Measurements from ENCODE around the gene PVR.
"Not testable (repeated sequence)": the region's sequence is repeated elsewhere in the genome, so short reads cannot be mapped to it uniquely, and the experiment has no call there.

PVR gene

DNA sequence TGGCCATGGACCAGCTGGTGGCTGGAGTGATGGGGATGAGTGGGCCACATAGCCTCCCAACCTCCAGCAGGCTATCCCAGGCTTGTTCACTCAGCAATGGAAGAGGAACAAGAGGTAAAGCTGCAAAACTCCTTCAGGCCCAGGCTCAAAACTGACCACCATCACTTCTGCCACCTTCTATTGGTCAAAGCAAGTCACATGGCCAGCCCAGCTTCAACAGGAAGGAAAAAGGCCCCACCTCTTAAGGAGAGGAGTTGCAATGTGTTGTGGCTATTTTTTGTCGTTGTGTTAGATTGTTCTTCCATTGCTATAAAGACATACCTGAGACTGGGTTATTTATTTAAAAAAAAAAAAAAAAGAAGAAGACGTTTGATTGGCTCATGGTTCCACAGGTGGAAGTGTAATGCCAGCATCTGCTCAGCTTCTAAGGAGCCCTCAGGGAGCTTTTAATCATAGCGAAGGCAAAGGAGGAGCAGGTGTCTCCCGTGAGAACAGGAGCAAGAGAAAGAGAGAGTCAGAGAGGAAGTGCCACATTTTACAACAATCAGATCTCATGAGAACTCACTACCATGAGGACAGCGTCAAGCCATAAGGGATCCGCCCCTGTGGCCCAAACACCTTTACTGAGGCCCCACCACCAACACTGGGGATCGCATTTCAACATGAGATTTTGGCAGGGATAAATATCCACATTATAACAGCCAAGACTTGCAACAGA is 24.9 kb upstream of the PVR start:
- no peak overlapping the region for H3K4me3 ChIP-seq (ENCODE audit: low read depth, low read length)
- no peaks in the 10 kb centered on the region for H3K4me1 ChIP-seq (ENCODE audit: control insufficient read depth, insufficient read depth, low read length)
- H3K27me3 ChIP-seq (ENCODE audit: control insufficient read depth, insufficient read depth, low read length), result no peaks in the 10 kb centered on the region
- no peak overlapping the region for H3K9ac ChIP-seq (ENCODE audit: low read depth, low read length)
- H3K36me3 ChIP-seq (ENCODE audit: control insufficient read depth, insufficient read depth, low read length), result no peaks in the 10 kb centered on the region
- H3K9me3 ChIP-seq (ENCODE audit: control insufficient read depth, insufficient read depth, low read length), result no peaks in the 10 kb centered on the region
- no peak overlapping the region for H3K27ac ChIP-seq (ENCODE audit: low read depth, low read length)

DNA sequence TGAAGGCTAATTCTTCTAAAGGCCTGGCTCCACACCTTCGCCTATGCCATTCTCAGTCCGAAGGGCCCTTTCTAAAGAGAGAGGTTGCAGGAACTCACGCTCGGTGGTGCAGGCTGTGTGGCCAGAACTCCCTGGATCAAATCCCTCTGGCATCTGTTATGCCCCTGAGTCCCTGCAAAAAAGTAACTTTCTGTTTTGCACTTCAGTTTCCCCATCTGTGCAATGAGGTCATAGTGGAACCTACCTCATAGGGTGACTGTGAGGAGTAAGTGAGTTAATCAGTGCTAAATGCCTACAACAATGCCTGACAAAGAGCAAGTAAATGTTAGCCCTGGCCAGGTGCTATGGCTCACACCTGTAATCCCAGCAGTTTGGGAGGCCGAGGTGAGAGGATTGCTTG is 23.0 kb upstream of the PVR start:
- H3K9me3 ChIP-seq (ENCODE audit: control insufficient read depth, insufficient read depth, low read length), result no peaks in the 10 kb centered on the region
- H3K36me3 ChIP-seq (ENCODE audit: control insufficient read depth, insufficient read depth, low read length), result no peaks in the 10 kb centered on the region
- no peaks in the 10 kb centered on the region for H3K4me1 ChIP-seq (ENCODE audit: control insufficient read depth, insufficient read depth, low read length)
- no peak overlapping the region for H3K9ac ChIP-seq (ENCODE audit: low read depth, low read length)
- H3K27ac ChIP-seq (ENCODE audit: low read depth, low read length), result no peak overlapping the region
- H3K27me3 ChIP-seq (ENCODE audit: control insufficient read depth, insufficient read depth, low read length), result no peaks in the 10 kb centered on the region
- H3K4me3 ChIP-seq (ENCODE audit: low read depth, low read length), result no peak overlapping the region

DNA sequence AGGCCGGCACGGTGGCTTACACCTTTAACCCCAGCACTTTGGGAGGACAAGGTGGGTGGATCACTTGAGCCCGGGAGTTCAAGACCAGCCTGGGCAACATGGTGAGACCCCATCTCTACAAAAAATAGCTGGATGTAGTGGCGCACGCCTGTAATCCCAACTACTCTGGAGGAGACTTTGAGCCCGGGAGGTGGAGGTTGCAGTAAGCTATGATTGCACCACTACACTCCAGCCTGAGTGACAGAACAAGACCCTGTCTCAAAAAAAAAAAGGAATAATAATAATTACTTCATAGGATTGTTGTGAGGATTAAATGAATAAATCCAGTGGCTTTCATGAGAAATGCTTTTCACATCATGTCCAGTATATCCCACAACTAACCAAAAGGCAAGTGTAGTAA is 22.3 kb upstream of the PVR start:
- no peak overlapping the region for H3K27ac ChIP-seq (ENCODE audit: low read depth, low read length)
- no peak overlapping the region for H3K9ac ChIP-seq (ENCODE audit: low read depth, low read length)
- H3K4me1 ChIP-seq (ENCODE audit: control insufficient read depth, insufficient read depth, low read length), result no peaks in the 10 kb centered on the region
- no peaks in the 10 kb centered on the region for H3K27me3 ChIP-seq (ENCODE audit: control insufficient read depth, insufficient read depth, low read length)
- no peaks in the 10 kb centered on the region for H3K9me3 ChIP-seq (ENCODE audit: control insufficient read depth, insufficient read depth, low read length)
- no peaks in the 10 kb centered on the region for H3K36me3 ChIP-seq (ENCODE audit: control insufficient read depth, insufficient read depth, low read length)
- H3K4me3 ChIP-seq (ENCODE audit: low read depth, low read length), result no peak overlapping the region

DNA sequence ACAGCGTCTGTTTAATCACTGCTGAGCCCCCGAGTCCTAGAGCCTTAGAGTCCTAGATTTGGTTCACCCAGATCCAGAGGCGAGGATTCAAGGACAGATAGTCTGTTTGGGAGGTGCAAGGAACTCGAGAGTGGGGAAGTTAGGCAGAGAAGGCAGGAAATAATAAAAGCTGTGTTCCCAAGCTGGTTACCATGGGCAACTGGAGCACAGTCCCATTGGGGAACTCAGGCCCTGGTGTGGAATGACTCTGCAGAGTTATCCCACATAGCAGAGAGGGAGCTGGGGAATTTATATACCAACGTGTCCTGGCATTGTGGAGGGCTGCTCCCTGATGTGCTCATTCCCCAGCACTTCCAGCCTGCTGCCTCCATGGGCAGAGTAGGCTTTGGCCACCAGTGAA is 20.6 kb upstream of the PVR start:
- Histone ChIP-seq H3K4me3 (ENCODE audit: low read depth, low read length) (no peak overlapping the region), H3K36me3 (ENCODE audit: control insufficient read depth, insufficient read depth, low read length) (no peaks in the 10 kb centered on the region), H3K9ac (ENCODE audit: low read depth, low read length) (no peak overlapping the region), H3K27me3 (ENCODE audit: control insufficient read depth, insufficient read depth, low read length) (no peaks in the 10 kb centered on the region), H3K27ac (ENCODE audit: low read depth, low read length) (no peak overlapping the region), H3K4me1 (ENCODE audit: control insufficient read depth, insufficient read depth, low read length) (no peaks in the 10 kb centered on the region), H3K9me3 (ENCODE audit: control insufficient read depth, insufficient read depth, low read length) (no peaks in the 10 kb centered on the region)

DNA sequence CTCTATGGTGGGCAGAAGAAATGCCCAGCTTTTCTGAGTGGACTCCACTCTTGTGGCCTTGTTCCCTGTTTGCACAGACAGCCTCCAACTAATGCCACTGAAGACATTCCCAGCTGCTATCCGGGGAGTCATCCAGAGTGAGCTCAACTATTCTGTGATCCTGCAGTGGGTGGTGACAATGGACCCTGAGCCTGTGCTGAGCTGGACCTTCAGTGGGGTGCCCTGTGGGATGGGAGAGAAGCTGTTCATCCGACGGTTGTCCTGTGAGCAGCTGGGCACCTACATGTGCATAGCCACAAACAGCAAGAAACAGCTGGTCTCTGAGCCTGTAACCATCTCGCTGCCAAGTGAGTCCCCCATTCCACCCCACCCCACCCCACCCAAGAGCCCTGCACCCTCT is 20.1 kb upstream of the PVR start:
- H3K4me1 ChIP-seq (ENCODE audit: control insufficient read depth, insufficient read depth, low read length), result no peaks in the 10 kb centered on the region
- H3K36me3 ChIP-seq (ENCODE audit: control insufficient read depth, insufficient read depth, low read length), result no peaks in the 10 kb centered on the region
- H3K9ac ChIP-seq (ENCODE audit: low read depth, low read length), result no peak overlapping the region
- no peak overlapping the region for H3K4me3 ChIP-seq (ENCODE audit: low read depth, low read length)
- H3K27me3 ChIP-seq (ENCODE audit: control insufficient read depth, insufficient read depth, low read length), result no peaks in the 10 kb centered on the region
- no peaks in the 10 kb centered on the region for H3K9me3 ChIP-seq (ENCODE audit: control insufficient read depth, insufficient read depth, low read length)
- H3K27ac ChIP-seq (ENCODE audit: low read depth, low read length), result no peak overlapping the region

DNA sequence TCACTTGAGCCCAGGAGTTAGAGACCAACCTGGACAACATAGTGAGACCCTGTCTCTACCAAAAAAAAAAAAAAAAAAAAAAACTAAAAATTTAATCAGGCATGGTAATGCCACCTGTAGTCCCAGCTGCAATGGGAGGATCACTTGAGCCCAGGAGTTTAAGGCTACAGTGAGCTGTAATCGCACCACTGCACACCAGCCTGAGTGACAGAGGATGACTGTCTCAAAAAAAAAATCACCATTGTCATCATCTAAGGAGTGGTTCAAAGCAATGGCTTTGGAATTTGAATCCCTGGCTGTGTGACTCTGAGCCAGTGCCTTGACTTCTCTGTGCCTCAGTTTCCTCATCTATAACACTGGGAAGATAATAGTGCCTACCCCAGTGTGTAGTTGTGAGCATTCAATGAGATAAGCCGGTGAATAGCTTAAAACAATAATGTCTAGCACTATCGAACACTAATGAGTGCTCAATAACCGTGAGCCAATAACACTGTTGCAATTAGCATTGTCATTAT is 18.8 kb upstream of the PVR start:
- no peak overlapping the region for H3K27ac ChIP-seq (ENCODE audit: low read depth, low read length)
- no peak overlapping the region for H3K9ac ChIP-seq (ENCODE audit: low read depth, low read length)
- H3K4me3 ChIP-seq (ENCODE audit: low read depth, low read length), result no peak overlapping the region
- H3K9me3 ChIP-seq (ENCODE audit: control insufficient read depth, insufficient read depth, low read length), result no peaks in the 10 kb centered on the region
- H3K36me3 ChIP-seq (ENCODE audit: control insufficient read depth, insufficient read depth, low read length), result no peaks in the 10 kb centered on the region
- no peaks in the 10 kb centered on the region for H3K27me3 ChIP-seq (ENCODE audit: control insufficient read depth, insufficient read depth, low read length)
- no peaks in the 10 kb centered on the region for H3K4me1 ChIP-seq (ENCODE audit: control insufficient read depth, insufficient read depth, low read length)

DNA sequence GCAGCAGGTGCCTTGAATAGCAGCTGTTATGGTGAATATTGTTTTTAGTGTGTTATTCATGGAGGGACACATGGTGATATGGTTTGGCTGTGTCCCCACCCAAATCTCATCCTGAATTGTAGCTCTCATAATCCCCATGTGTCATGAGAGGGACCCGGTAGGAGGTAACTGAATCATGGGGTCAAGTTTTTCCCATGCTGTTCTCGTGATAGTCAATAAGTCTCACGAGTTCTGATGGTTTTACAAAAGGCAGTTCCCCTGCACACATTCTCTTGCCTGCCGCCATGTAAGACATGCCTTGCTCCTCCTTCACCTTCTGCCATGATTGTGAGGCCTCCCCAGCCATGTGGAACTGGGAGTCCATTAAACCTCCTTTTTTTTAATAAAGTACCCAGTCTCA is 18.1 kb upstream of the PVR start:
- not testable (repeated sequence) for H3K4me3 ChIP-seq (ENCODE audit: low read depth, low read length); H3K36me3 ChIP-seq (ENCODE audit: control insufficient read depth, insufficient read depth, low read length); H3K27ac ChIP-seq (ENCODE audit: low read depth, low read length); H3K4me1 ChIP-seq (ENCODE audit: control insufficient read depth, insufficient read depth, low read length); H3K9me3 ChIP-seq (ENCODE audit: control insufficient read depth, insufficient read depth, low read length); H3K27me3 ChIP-seq (ENCODE audit: control insufficient read depth, insufficient read depth, low read length); H3K9ac ChIP-seq (ENCODE audit: low read depth, low read length)

DNA sequence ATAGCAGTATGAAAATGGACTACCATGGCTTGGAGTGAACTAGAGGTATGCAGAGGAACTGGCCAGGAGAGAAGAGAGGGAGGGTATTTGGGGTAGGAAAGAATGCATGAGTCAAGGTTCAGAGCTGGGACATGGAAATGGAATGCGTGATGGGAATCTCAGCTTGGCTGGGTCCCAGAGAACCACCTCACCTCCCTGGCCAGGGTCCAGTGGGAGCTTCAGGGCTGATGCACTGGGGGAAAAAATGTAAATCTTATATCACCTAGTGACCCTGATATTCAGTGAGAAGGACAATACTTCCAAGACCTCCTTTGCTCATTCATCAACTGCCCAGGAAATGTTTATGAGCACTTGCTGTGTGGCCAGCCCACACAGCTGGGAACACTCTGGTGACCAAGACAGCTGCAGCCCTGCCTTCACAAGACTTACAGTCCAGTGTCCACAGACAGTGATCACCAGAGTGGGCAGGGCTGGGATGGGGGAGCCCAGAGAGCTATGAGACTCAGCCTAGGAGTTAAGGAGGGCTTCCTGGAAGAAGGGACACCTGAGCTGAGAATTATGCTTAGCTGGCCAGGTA is 17.6 kb upstream of the PVR start:
- Histone ChIP-seq H3K27ac (ENCODE audit: low read depth, low read length) (no peak overlapping the region), H3K9me3 (ENCODE audit: control insufficient read depth, insufficient read depth, low read length) (no peaks in the 10 kb centered on the region), H3K4me1 (ENCODE audit: control insufficient read depth, insufficient read depth, low read length) (no peaks in the 10 kb centered on the region), H3K9ac (ENCODE audit: low read depth, low read length) (no peak overlapping the region), H3K4me3 (ENCODE audit: low read depth, low read length) (no peak overlapping the region), H3K36me3 (ENCODE audit: control insufficient read depth, insufficient read depth, low read length) (no peaks in the 10 kb centered on the region), H3K27me3 (ENCODE audit: control insufficient read depth, insufficient read depth, low read length) (no peaks in the 10 kb centered on the region)

DNA sequence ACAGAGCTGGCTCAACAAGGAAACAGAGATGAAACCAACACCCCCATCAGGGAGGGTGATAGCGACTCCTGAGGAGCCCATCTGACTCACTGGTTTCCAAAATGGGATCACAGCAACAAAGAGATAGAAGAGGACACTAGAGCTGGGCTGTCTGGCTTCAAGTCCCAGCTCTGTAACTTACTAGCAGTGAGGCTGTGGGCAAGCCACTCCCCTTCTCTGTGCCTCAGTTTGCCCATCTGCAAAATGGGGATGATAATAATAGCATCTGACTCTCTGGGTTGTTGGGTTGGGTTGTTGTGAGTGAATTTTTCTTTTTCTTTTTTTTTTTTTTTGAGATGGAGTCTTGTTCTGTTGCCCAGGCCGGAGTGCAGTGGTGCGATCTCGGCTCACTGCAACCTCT is 16.1 kb upstream of the PVR start:
- Histone ChIP-seq H3K4me3 (ENCODE audit: low read depth, low read length) (no peak overlapping the region), H3K4me1 (ENCODE audit: control insufficient read depth, insufficient read depth, low read length) (no peaks in the 10 kb centered on the region), H3K36me3 (ENCODE audit: control insufficient read depth, insufficient read depth, low read length) (no peaks in the 10 kb centered on the region), H3K9me3 (ENCODE audit: control insufficient read depth, insufficient read depth, low read length) (no peaks in the 10 kb centered on the region), H3K27ac (ENCODE audit: low read depth, low read length) (no peak overlapping the region), H3K27me3 (ENCODE audit: control insufficient read depth, insufficient read depth, low read length) (no peaks in the 10 kb centered on the region), H3K9ac (ENCODE audit: low read depth, low read length) (no peak overlapping the region)

DNA sequence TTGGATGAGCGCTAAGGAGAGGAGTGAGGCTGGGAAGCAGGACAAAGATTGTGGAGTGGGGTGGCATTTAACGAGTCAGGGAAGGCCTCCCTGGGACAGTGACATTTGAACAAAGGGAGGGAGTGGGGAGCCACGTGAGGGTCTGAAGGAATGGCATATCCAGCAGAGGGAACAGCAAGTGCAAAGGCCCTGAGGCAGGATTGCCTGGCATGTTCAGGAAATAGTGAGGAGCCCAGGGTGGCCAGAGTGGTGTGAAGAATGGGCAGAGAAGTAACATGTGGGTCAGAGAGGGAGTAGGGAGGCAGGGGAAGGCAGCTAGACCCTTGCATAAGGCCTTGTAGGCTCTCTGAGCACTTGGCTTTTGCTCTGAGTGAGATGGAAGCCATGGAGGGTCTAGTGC is 14.9 kb upstream of the PVR start:
- Histone ChIP-seq H3K27me3 (ENCODE audit: control insufficient read depth, insufficient read depth, low read length) (no peaks in the 10 kb centered on the region), H3K36me3 (ENCODE audit: control insufficient read depth, insufficient read depth, low read length) (no peaks in the 10 kb centered on the region), H3K9ac (ENCODE audit: low read depth, low read length) (no peak overlapping the region), H3K9me3 (ENCODE audit: control insufficient read depth, insufficient read depth, low read length) (no peaks in the 10 kb centered on the region), H3K4me3 (ENCODE audit: low read depth, low read length) (no peak overlapping the region), H3K4me1 (ENCODE audit: control insufficient read depth, insufficient read depth, low read length) (peaks cover 7% of the 10 kb centered on the region; the same call in 1 of the 2 replicates), H3K27ac (ENCODE audit: low read depth, low read length) (no peak overlapping the region)

DNA sequence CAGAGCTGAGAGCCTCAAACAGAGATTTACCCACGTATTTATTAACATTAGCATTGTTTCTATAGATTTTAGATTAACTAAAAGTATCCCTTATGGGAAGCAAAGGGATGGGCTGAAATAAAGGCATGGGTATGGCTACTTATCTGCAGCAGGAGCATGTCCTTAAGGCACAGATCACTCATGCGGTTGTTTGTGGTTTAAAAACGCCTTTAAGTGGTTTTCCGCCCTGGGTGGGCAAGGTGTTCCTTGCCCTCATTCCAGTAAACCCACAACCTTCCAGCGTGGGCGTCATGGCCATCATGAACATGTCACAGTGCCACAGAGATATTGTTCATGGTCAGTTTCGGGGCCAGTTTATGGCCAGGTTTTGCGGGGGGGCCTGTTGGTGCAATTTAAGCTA is 12.1 kb upstream of the PVR start:
- H3K9ac ChIP-seq (ENCODE audit: low read depth, low read length); H3K4me1 ChIP-seq (ENCODE audit: control insufficient read depth, insufficient read depth, low read length); H3K27me3 ChIP-seq (ENCODE audit: control insufficient read depth, insufficient read depth, low read length); H3K36me3 ChIP-seq (ENCODE audit: control insufficient read depth, insufficient read depth, low read length); H3K27ac ChIP-seq (ENCODE audit: low read depth, low read length); H3K4me3 ChIP-seq (ENCODE audit: low read depth, low read length); H3K9me3 ChIP-seq (ENCODE audit: control insufficient read depth, insufficient read depth, low read length): not testable (repeated sequence)

All from HUES48 (cell line).